ENCODE data around the gene SLC38A10. TPM values are rescaled to one million over a fixed set of nuclear protein-coding genes. Genes with fewer than 3 reads are reported as not detected.

Gene SLC38A10
- total RNA-seq, 1 donor from 2014 or later, result 26.1 TPM

- H3K27ac ChIP-seq (ENCODE audit: low read depth, low read length), result no peak overlapping the region
- no peak overlapping the region for H3K9ac ChIP-seq (ENCODE audit: low read depth in 1 of 3, low read length in 3 of 3)
- H3K4me1 ChIP-seq (ENCODE audit: control insufficient read depth in 3 of 3, insufficient read depth in 3 of 3, low read length in 3 of 3), result peaks cover 17 to 35% (median 18%) of the 10 kb centered on the region in 3 donors
- no peaks in the 10 kb centered on the region for H3K27me3 ChIP-seq (ENCODE audit: control insufficient read depth in 3 of 3, insufficient read depth in 3 of 3, low read length in 3 of 3)
- no peaks in the 10 kb centered on the region for H3K9me3 ChIP-seq (ENCODE audit: control insufficient read depth in 3 of 3, low read length in 3 of 3)
- peaks cover 15 to 24% (median 18%) of the 10 kb centered on the region in 3 donors for H3K36me3 ChIP-seq (ENCODE audit: control insufficient read depth in 3 of 3, insufficient read depth in 3 of 3, low read length in 3 of 3)
- H3K4me3 ChIP-seq (ENCODE audit: low read length in 3 of 3), result no peak overlapping the region
Observed at GRCh38 chr17:81287741-81288430, 7.2 kb downstream of the SLC38A10 start.

- Histone ChIP-seq H3K4me1 (ENCODE audit: control insufficient read depth in 3 of 3, insufficient read depth in 3 of 3, low read length in 3 of 3) (peaks cover 15 to 31% (median 18%) of the 10 kb centered on the region in 3 donors), H3K27ac (ENCODE audit: low read depth, low read length) (no peak overlapping the region), H3K9me3 (ENCODE audit: control insufficient read depth in 3 of 3, low read length in 3 of 3) (no peaks in the 10 kb centered on the region), H3K36me3 (ENCODE audit: control insufficient read depth in 3 of 3, insufficient read depth in 3 of 3, low read length in 3 of 3) (peaks cover 18 to 31% (median 21%) of the 10 kb centered on the region in 3 donors), H3K9ac (ENCODE audit: low read depth in 1 of 3, low read length in 3 of 3) (no peak overlapping the region), H3K4me3 (ENCODE audit: low read length in 3 of 3) (no peak overlapping the region), H3K27me3 (ENCODE audit: control insufficient read depth in 3 of 3, insufficient read depth in 3 of 3, low read length in 3 of 3) (no peaks in the 10 kb centered on the region)
Observed at GRCh38 chr17:81287152-81287551, 8.0 kb downstream of the SLC38A10 start.

GRCh38 chr17:81286491-81287145, 8.5 kb downstream of the SLC38A10 start:
- Histone ChIP-seq H3K4me1 (ENCODE audit: control insufficient read depth in 3 of 3, insufficient read depth in 3 of 3, low read length in 3 of 3) (peaks cover 14 to 29% (median 16%) of the 10 kb centered on the region in 3 donors), H3K9ac (ENCODE audit: low read depth in 1 of 3, low read length in 3 of 3) (peak overlapping the region in 2 of 3 donors; percentile 23 to 50), H3K36me3 (ENCODE audit: control insufficient read depth in 3 of 3, insufficient read depth in 3 of 3, low read length in 3 of 3) (peaks cover 23 to 31% (median 27%) of the 10 kb centered on the region in 3 donors), H3K27ac (ENCODE audit: low read depth, low read length) (peak overlapping the region; percentile 65), H3K27me3 (ENCODE audit: control insufficient read depth in 3 of 3, insufficient read depth in 3 of 3, low read length in 3 of 3) (no peaks in the 10 kb centered on the region), H3K4me3 (ENCODE audit: low read length in 3 of 3) (no peak overlapping the region), H3K9me3 (ENCODE audit: control insufficient read depth in 3 of 3, low read length in 3 of 3) (no peaks in the 10 kb centered on the region)

GRCh38 chr17:81285894-81286293, 9.2 kb downstream of the SLC38A10 start:
- H3K27me3 ChIP-seq (ENCODE audit: control insufficient read depth in 3 of 3, insufficient read depth in 3 of 3, low read length in 3 of 3), result no peaks in the 10 kb centered on the region
- H3K9me3 ChIP-seq (ENCODE audit: control insufficient read depth in 3 of 3, low read length in 3 of 3), result no peaks in the 10 kb centered on the region
- peaks cover 11 to 26% (median 14%) of the 10 kb centered on the region in 3 donors for H3K4me1 ChIP-seq (ENCODE audit: control insufficient read depth in 3 of 3, insufficient read depth in 3 of 3, low read length in 3 of 3)
- peak overlapping the region; percentile 65 for H3K27ac ChIP-seq (ENCODE audit: low read depth, low read length)
- peak overlapping the region in 2 of 3 donors; percentile 23 to 50 for H3K9ac ChIP-seq (ENCODE audit: low read depth in 1 of 3, low read length in 3 of 3)
- peaks cover 23 to 31% (median 29%) of the 10 kb centered on the region in 3 donors for H3K36me3 ChIP-seq (ENCODE audit: control insufficient read depth in 3 of 3, insufficient read depth in 3 of 3, low read length in 3 of 3)
- peak overlapping the region in 1 of 3 donors; percentile 37 for H3K4me3 ChIP-seq (ENCODE audit: low read length in 3 of 3)

- H3K27ac ChIP-seq (ENCODE audit: low read depth, low read length), result peak overlapping the region; percentile 65
- H3K4me3 ChIP-seq (ENCODE audit: low read length in 3 of 3), result peak overlapping the region; percentile 37 to 58 (median 52)
- no peaks in the 10 kb centered on the region for H3K27me3 ChIP-seq (ENCODE audit: control insufficient read depth in 3 of 3, insufficient read depth in 3 of 3, low read length in 3 of 3)
- H3K9me3 ChIP-seq (ENCODE audit: control insufficient read depth in 3 of 3, low read length in 3 of 3), result no peaks in the 10 kb centered on the region
- peaks cover 23 to 32% (median 31%) of the 10 kb centered on the region in 3 donors for H3K36me3 ChIP-seq (ENCODE audit: control insufficient read depth in 3 of 3, insufficient read depth in 3 of 3, low read length in 3 of 3)
- H3K4me1 ChIP-seq (ENCODE audit: control insufficient read depth in 3 of 3, insufficient read depth in 3 of 3, low read length in 3 of 3), result peaks cover 11 to 26% (median 14%) of the 10 kb centered on the region in 3 donors
- peak overlapping the region in 2 of 3 donors; percentile 20 to 45 for H3K9ac ChIP-seq (ENCODE audit: low read depth in 1 of 3, low read length in 3 of 3)
Observed at GRCh38 chr17:81285179-81285878, 9.8 kb downstream of the SLC38A10 start.

- no peak overlapping the region for H3K4me3 ChIP-seq (ENCODE audit: low read length in 3 of 3)
- no peak overlapping the region for H3K9ac ChIP-seq (ENCODE audit: low read depth in 1 of 3, low read length in 3 of 3)
- H3K27ac ChIP-seq (ENCODE audit: low read depth, low read length), result no peak overlapping the region
- peaks cover 11 to 21% (median 14%) of the 10 kb centered on the region in 3 donors for H3K4me1 ChIP-seq (ENCODE audit: control insufficient read depth in 3 of 3, insufficient read depth in 3 of 3, low read length in 3 of 3)
- peaks cover 20 to 38% (median 28%) of the 10 kb centered on the region in 3 donors for H3K36me3 ChIP-seq (ENCODE audit: control insufficient read depth in 3 of 3, insufficient read depth in 3 of 3, low read length in 3 of 3)
- no peaks in the 10 kb centered on the region for H3K9me3 ChIP-seq (ENCODE audit: control insufficient read depth in 3 of 3, low read length in 3 of 3)
- no peaks in the 10 kb centered on the region for H3K27me3 ChIP-seq (ENCODE audit: control insufficient read depth in 3 of 3, insufficient read depth in 3 of 3, low read length in 3 of 3)
Observed at GRCh38 chr17:81282876-81283275, 12.2 kb downstream of the SLC38A10 start.

- no peak overlapping the region for H3K4me3 ChIP-seq (ENCODE audit: low read length in 3 of 3)
- peaks cover 19 to 40% (median 30%) of the 10 kb centered on the region in 3 donors for H3K36me3 ChIP-seq (ENCODE audit: control insufficient read depth in 3 of 3, insufficient read depth in 3 of 3, low read length in 3 of 3)
- H3K9me3 ChIP-seq (ENCODE audit: control insufficient read depth in 3 of 3, low read length in 3 of 3), result no peaks in the 10 kb centered on the region
- H3K27ac ChIP-seq (ENCODE audit: low read depth, low read length), result no peak overlapping the region
- peaks cover 11 to 14% (median 14%) of the 10 kb centered on the region in 3 donors for H3K4me1 ChIP-seq (ENCODE audit: control insufficient read depth in 3 of 3, insufficient read depth in 3 of 3, low read length in 3 of 3)
- no peaks in the 10 kb centered on the region for H3K27me3 ChIP-seq (ENCODE audit: control insufficient read depth in 3 of 3, insufficient read depth in 3 of 3, low read length in 3 of 3)
- no peak overlapping the region for H3K9ac ChIP-seq (ENCODE audit: low read depth in 1 of 3, low read length in 3 of 3)
Observed at GRCh38 chr17:81282141-81282540, 13.0 kb downstream of the SLC38A10 start.

- Histone ChIP-seq H3K4me1 (ENCODE audit: control insufficient read depth in 3 of 3, insufficient read depth in 3 of 3, low read length in 3 of 3) (peaks cover 0 to 4% (median 0%) of the 10 kb centered on the region in 3 donors), H3K27me3 (ENCODE audit: control insufficient read depth in 3 of 3, insufficient read depth in 3 of 3, low read length in 3 of 3) (no peaks in the 10 kb centered on the region), H3K9me3 (ENCODE audit: control insufficient read depth in 3 of 3, low read length in 3 of 3) (no peaks in the 10 kb centered on the region), H3K4me3 (ENCODE audit: low read length in 3 of 3) (no peak overlapping the region), H3K27ac (ENCODE audit: low read depth, low read length) (no peak overlapping the region), H3K9ac (ENCODE audit: low read depth in 1 of 3, low read length in 3 of 3) (no peak overlapping the region), H3K36me3 (ENCODE audit: control insufficient read depth in 3 of 3, insufficient read depth in 3 of 3, low read length in 3 of 3) (peaks cover 31 to 51% (median 37%) of the 10 kb centered on the region in 3 donors)
Observed at GRCh38 chr17:81280571-81280970, 14.5 kb downstream of the SLC38A10 start.

GRCh38 chr17:81279278-81280275, 15.5 kb downstream of the SLC38A10 start:
- no peaks in the 10 kb centered on the region for H3K27me3 ChIP-seq (ENCODE audit: control insufficient read depth in 3 of 3, insufficient read depth in 3 of 3, low read length in 3 of 3)
- H3K36me3 ChIP-seq (ENCODE audit: control insufficient read depth in 3 of 3, insufficient read depth in 3 of 3, low read length in 3 of 3), result peaks cover 37 to 51% (median 37%) of the 10 kb centered on the region in 3 donors
- H3K9me3 ChIP-seq (ENCODE audit: control insufficient read depth in 3 of 3, low read length in 3 of 3), result no peaks in the 10 kb centered on the region
- H3K4me3 ChIP-seq (ENCODE audit: low read length in 3 of 3), result no peak overlapping the region
- no peak overlapping the region for H3K27ac ChIP-seq (ENCODE audit: low read depth, low read length)
- no peak overlapping the region for H3K9ac ChIP-seq (ENCODE audit: low read depth in 1 of 3, low read length in 3 of 3)
- peaks cover 0 to 4% (median 0%) of the 10 kb centered on the region in 3 donors for H3K4me1 ChIP-seq (ENCODE audit: control insufficient read depth in 3 of 3, insufficient read depth in 3 of 3, low read length in 3 of 3)

Data from skeletal muscle tissue (tissue), 4 donors.